HEK293 (cell line): Measurements from ENCODE around the gene MED15.

Experiments used
- CTCF ChIA-PET: fragments of 350-600 bp; formaldehyde crosslinking; extraction: SDS; loops from one replicate; lab custom pipeline; 2021; ENCODE audit warnings: antibody characterized with exemption; lab: Yijun Ruan, JAX
- POLR2A ChIA-PET: fragments of 300-600 bp; formaldehyde crosslinking; extraction: SDS; loops from one replicate; lab custom pipeline; 2020; ENCODE audit warnings: antibody characterized with exemption, inconsistent platforms; lab: Yijun Ruan, JAX
- H3K27ac ChIP-seq: fragments of 200-500 bp; sonication (Bioruptor generic); 2 replicates; pipeline ENCODE4 v1.5.1; 2014; ENCODE audit warnings: low read depth, low read length, control low read depth, inconsistent platforms; ENCODE audit errors: extremely low read depth
- H3K36me3 ChIP-seq, 2 experiments: fragments of 200-500 bp in 1 of 2; sonication (Bioruptor generic) in 1 of 2; 1 replicate in 1 of 2; 2 replicates in 1 of 2; pipeline ENCODE4 v1.5.1; 2014 to 2017; ENCODE audit warnings: inconsistent platforms in 2 of 2, low read length in 2 of 2; ENCODE audit not compliant: control insufficient read depth in 2 of 2, insufficient read depth in 1 of 2
- H3K4me1 ChIP-seq: fragments of 200-500 bp; sonication (Bioruptor generic); 2 replicates; pipeline ENCODE4 v1.5.1; 2014; ENCODE audit warnings: mild to moderate bottlenecking, low read length, inconsistent platforms; ENCODE audit not compliant: control insufficient read depth, insufficient read depth
- H3K4me3 ChIP-seq: 2 replicates; pipeline ENCODE4 v1.5.1; 2011; ENCODE audit warnings: low read depth, mild to moderate bottlenecking, control low read depth, low read length, moderate library complexity
- H3K9me3 ChIP-seq: fragments of 200-500 bp; sonication (Bioruptor generic); 2 replicates; pipeline ENCODE4 v1.5.1; 2014; ENCODE audit warnings: low read depth, low read length, inconsistent platforms; ENCODE audit not compliant: control insufficient read depth, insufficient read depth
- GLI2 ChIP-seq: fragments of 450-650 bp; formaldehyde crosslinking; IDR thresholded peaks from 2 replicates; pipeline ENCODE4; 2017; ENCODE audit warnings: missing biosample characterization, missing genetic modification characterization, low read depth, borderline replicate concordance
- GLIS1 ChIP-seq: fragments of 450-650 bp; formaldehyde crosslinking; IDR thresholded peaks from 2 replicates; pipeline ENCODE4 v1.5.1; 2016; ENCODE audit warnings: missing biosample characterization, missing genetic modification characterization
- HOXC10 ChIP-seq: sonication (generic); formaldehyde crosslinking; IDR thresholded peaks from 2 replicates; pipeline ENCODE4 v1.8.1; 2023; ENCODE audit warnings: mild to moderate bottlenecking, missing genetic modification reagents
- KLF8 ChIP-seq: fragments of 450-650 bp; formaldehyde crosslinking; IDR thresholded peaks from 2 replicates; pipeline ENCODE4 v1.5.1; 2016; ENCODE audit warnings: missing biosample characterization, missing genetic modification characterization
- KLF9 ChIP-seq: fragments of 450-650 bp; formaldehyde crosslinking; IDR thresholded peaks from 2 replicates; pipeline ENCODE4 v1.5.1; 2016; ENCODE audit warnings: missing biosample characterization, missing genetic modification characterization, low read depth
- OVOL3 ChIP-seq: fragments of 450-650 bp; formaldehyde crosslinking; IDR thresholded peaks from 2 replicates; pipeline ENCODE4 v1.5.1; 2016; ENCODE audit warnings: missing biosample characterization, missing genetic modification characterization
- SCRT2 ChIP-seq: fragments of 450-650 bp; formaldehyde crosslinking; IDR thresholded peaks from 2 replicates; pipeline ENCODE4 v1.5.1; 2016; ENCODE audit warnings: missing biosample characterization, missing genetic modification characterization
- ZBTB17 ChIP-seq: fragments of 450-650 bp; formaldehyde crosslinking; IDR thresholded peaks from 2 replicates; pipeline ENCODE4 v1.5.1; 2016; ENCODE audit warnings: missing biosample characterization, missing genetic modification characterization
- ZFP41 ChIP-seq: fragments of 450-650 bp; formaldehyde crosslinking; IDR thresholded peaks from 2 replicates; pipeline ENCODE4 v1.5.1; 2016; ENCODE audit warnings: missing biosample characterization, missing genetic modification characterization, borderline replicate concordance
- ZIC2 ChIP-seq: fragments of 450-650 bp; formaldehyde crosslinking; IDR thresholded peaks from 2 replicates; pipeline ENCODE4 v1.5.1; 2016; ENCODE audit warnings: missing biosample characterization, missing genetic modification characterization
- ZNF132 ChIP-seq: fragments of 450-650 bp; formaldehyde crosslinking; IDR thresholded peaks from 2 replicates; pipeline ENCODE4 v1.5.1; 2017; ENCODE audit warnings: missing biosample characterization, missing genetic modification characterization, borderline replicate concordance
- ZNF138 ChIP-seq: fragments of 450-650 bp; formaldehyde crosslinking; IDR thresholded peaks from 2 replicates; pipeline ENCODE4 v1.5.1; 2016; ENCODE audit warnings: missing biosample characterization, missing genetic modification characterization, borderline replicate concordance
- ZNF148 ChIP-seq: fragments of 450-650 bp; formaldehyde crosslinking; IDR thresholded peaks from 2 replicates; pipeline ENCODE4 v1.5.0; 2017; ENCODE audit warnings: missing biosample characterization, missing genetic modification characterization, borderline replicate concordance
- ZNF26 ChIP-seq: fragments of 450-650 bp; formaldehyde crosslinking; IDR thresholded peaks from 2 replicates; pipeline ENCODE4 v1.5.1; 2016; ENCODE audit warnings: missing biosample characterization, missing genetic modification characterization
- ZNF366 ChIP-seq: fragments of 450-650 bp; formaldehyde crosslinking; conservative IDR thresholded peaks from 2 replicates; pipeline ENCODE4 v1.5.1; 2016; ENCODE audit warnings: missing biosample characterization, missing genetic modification characterization
- ZNF433 ChIP-seq: fragments of 450-650 bp; formaldehyde crosslinking; IDR thresholded peaks from 2 replicates; pipeline ENCODE4 v1.5.1; 2016; ENCODE audit warnings: missing biosample characterization, missing genetic modification characterization, low read depth
- ZNF660 ChIP-seq: fragments of 450-650 bp; IDR thresholded peaks from 2 replicates; pipeline ENCODE4 v1.5.1; 2018; ENCODE audit warnings: missing biosample characterization, mild to moderate bottlenecking, missing genetic modification characterization
- ZNF692 ChIP-seq: fragments of 450-650 bp; formaldehyde crosslinking; IDR thresholded peaks from 2 replicates; pipeline ENCODE4 v1.5.1; 2016; ENCODE audit warnings: missing biosample characterization, missing genetic modification characterization
- ZNF791 ChIP-seq: fragments of 450-650 bp; formaldehyde crosslinking; IDR thresholded peaks from 2 replicates; pipeline ENCODE4 v1.5.1; 2016; ENCODE audit warnings: missing biosample characterization, missing genetic modification characterization
- ZSCAN30 ChIP-seq: fragments of 450-650 bp; IDR thresholded peaks from 2 replicates; pipeline ENCODE4 v1.5.1; 2018; ENCODE audit warnings: missing biosample characterization, mild to moderate bottlenecking, missing genetic modification characterization, moderate library complexity
- ZSCAN5A ChIP-seq: fragments of 450-650 bp; formaldehyde crosslinking; IDR thresholded peaks from 2 replicates; pipeline ENCODE4 v1.5.1; 2016; ENCODE audit warnings: missing biosample characterization, missing genetic modification characterization

MED15 gene

GRCh38 chr22:20523086-20523983 lies 15.9 kb downstream of the MED15 start:
- ChIA-PET POLR2A (interaction anchor here (0.7 to 5.6 kb wide), 3 partner anchors 8 to 15 kb away, joined by 3 to 35 read pairs (median 4); partner anchors contain the start of gene MED15), CTCF (interaction anchor here (0.6 to 1.3 kb wide), 5 partner anchors 10 to 40 kb away, joined by 4 to 6 read pairs (median 4); no protein-coding TSS in a partner anchor)
- Histone ChIP-seq H3K36me3 (peaks cover 9 to 41% of the 10 kb centered on the region in 2 experiments; a peak in 2 of 3 replicates), H3K9me3 (no peaks in the 10 kb centered on the region), H3K27ac (no peak overlapping the region), H3K4me1 (peaks cover 6% of the 10 kb centered on the region; the same call in 1 of the 2 replicates), H3K4me3 (no peak overlapping the region)
- TF ChIP-seq ZBTB17 (tag by site-specific recombination) (peak; percentile 61), ZNF692 (tag by site-specific recombination) (0 out of 2 replicates have a peak, but pooled peaks have one; percentile 18), ZNF660 (no peak)

GRCh38 chr22:20524004-20524481 lies 16.6 kb downstream of the MED15 start:
- H3K27ac ChIP-seq = no peak overlapping the region
- 0 out of 2 replicates have a peak, but pooled peaks have one; percentile 19 for TF ChIP-seq ZNF366 (tag by site-specific recombination)
- TF ChIP-seq ZNF138 (tag by site-specific recombination) = no peak
- TF ChIP-seq GLIS1 (tag by site-specific recombination) = no peak
- no peak for TF ChIP-seq SCRT2 (tag by site-specific recombination)
- H3K4me3 ChIP-seq = no peak overlapping the region
- ChIA-PET POLR2A (interaction anchor here (0.7 to 5.6 kb wide), 2 partner anchors 11 to 16 kb away, joined by 3 to 35 read pairs; partner anchors contain the start of gene MED15), CTCF (interaction anchor here (1.2 kb wide), 1 partner anchor 35 kb away, joined by 4 read pairs; no protein-coding TSS in a partner anchor)
- peaks cover 6% of the 10 kb centered on the region; the same call in 1 of the 2 replicates for H3K4me1 ChIP-seq
- H3K36me3 ChIP-seq = peaks cover 6 to 42% of the 10 kb centered on the region in 2 experiments; a peak in 2 of 3 replicates
- no peaks in the 10 kb centered on the region for H3K9me3 ChIP-seq

GRCh38 chr22:20525048-20525447 lies 17.6 kb downstream of the MED15 start:
- Histone ChIP-seq H3K36me3 (peaks cover 0 to 32% of the 10 kb centered on the region in 2 experiments; a peak in 2 of 3 replicates), H3K27ac (no peak overlapping the region), H3K9me3 (no peaks in the 10 kb centered on the region), H3K4me3 (no peak overlapping the region), H3K4me1 (peaks cover 6% of the 10 kb centered on the region; the same call in 1 of the 2 replicates)
- ChIA-PET POLR2A (interaction anchor here (5.6 kb wide), 1 partner anchor 17 kb away, joined by 35 read pairs; the partner anchor contains the start of gene MED15), CTCF (interaction anchor here (2.3 kb wide), 1 partner anchor 39 kb away, joined by 27 read pairs; no protein-coding TSS in a partner anchor)
- TF ChIP-seq KLF9 (tag by site-specific recombination) (no peak), SCRT2 (tag by site-specific recombination) (no peak), HOXC10 (no peak), GLI2 (tag by site-specific recombination) (no peak), KLF8 (no peak), ZSCAN30 (no peak), ZNF148 (tag by site-specific recombination) (no peak), OVOL3 (tag by site-specific recombination) (no peak), ZFP41 (tag by site-specific recombination) (no peak), ZNF433 (no peak), ZSCAN5A (tag by site-specific recombination) (no peak), ZNF791 (tag by site-specific recombination) (no peak), ZIC2 (tag by site-specific recombination) (no peak), ZNF132 (tag by site-specific recombination) (no peak), ZNF26 (tag by site-specific recombination) (no peak)
